ENCODE data around the gene NSD2. TPM values are rescaled to one million over a fixed set of nuclear protein-coding genes. Genes with fewer than 3 reads are reported as not detected.
A peak's percentile ranks its signal among the peaks of the same experiment; 100 is the strongest.

NSD2 gene
- total and polyA plus RNA-seq, 2 donors (not counting 1 experiment from before 2014, with no cell fraction given): 14.2 to 64.8 TPM

DNA sequence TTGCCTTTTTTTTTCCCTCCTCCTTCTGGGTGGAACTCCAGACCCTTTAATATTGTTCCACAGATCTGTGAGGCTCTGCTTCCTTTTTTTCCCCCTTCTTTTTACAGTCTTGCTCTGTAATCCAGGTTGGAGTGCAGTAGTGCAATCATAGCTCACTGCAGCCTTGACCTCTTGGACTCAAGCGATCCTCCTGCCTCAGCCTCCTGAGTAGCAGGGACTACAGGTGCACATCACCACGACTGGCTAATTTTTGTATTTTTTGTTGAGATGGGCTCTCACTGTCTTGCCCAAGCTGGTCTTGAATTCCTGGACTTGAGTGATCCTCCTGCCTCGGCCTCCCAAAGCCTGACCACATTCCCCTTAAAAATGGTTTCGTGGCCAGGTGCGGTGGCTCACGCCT lies 26.8 kb downstream of the NSD2 start:
- Histone ChIP-seq H3K9ac (ENCODE audit: low read length) (no peak overlapping the region), H3K27ac (ENCODE audit: low read length in 2 of 2) (no peak overlapping the region), H3K27me3 (replicated peaks in 1 of 4; ENCODE audit: control extremely low read depth in 1 of 4, control insufficient read depth in 3 of 4, insufficient read depth in 4 of 4, low read length in 3 of 4) (no peaks in the 10 kb centered on the region), H3K4me1 (ENCODE audit: control insufficient read depth in 2 of 2, insufficient read depth in 2 of 2, low read length in 2 of 2) (peaks cover 5 to 9% of the 10 kb centered on the region in 2 donors), H3K79me2 (ENCODE audit: control insufficient read depth, insufficient read depth, low read length) (peaks cover 73% of the 10 kb centered on the region), H3K36me3 (replicated peaks in 1 of 2; ENCODE audit: control extremely low read depth in 1 of 2, control insufficient read depth in 1 of 2, extremely low read depth in 1 of 2, insufficient read depth in 2 of 2, low read length in 1 of 2) (peaks cover 0 to 8% of the 10 kb centered on the region in 2 experiments), H3K9me3 (ENCODE audit: control extremely low read depth in 1 of 3, control insufficient read depth in 2 of 3, insufficient read depth in 1 of 3, low read length in 2 of 3) (no peaks in the 10 kb centered on the region), H4K20me1 (ENCODE audit: control insufficient read depth, insufficient read depth, low read length, poor library complexity, severe bottlenecking) (peaks cover 16% of the 10 kb centered on the region), H3K4me2 (replicated peaks; ENCODE audit: low read depth, low read length, poor library complexity, severe bottlenecking) (no peak overlapping the region), H3K4me3 (ENCODE audit: control extremely low read depth in 1 of 5, extremely low read depth in 1 of 5, insufficient read depth in 1 of 5, low read depth in 2 of 5, low read length in 4 of 5) (no peak overlapping the region), H2AFZ (ENCODE audit: insufficient read depth, low read depth, low read length, poor library complexity, severe bottlenecking) (no peak overlapping the region)
- ChIA-PET POLR2A (no interaction called here), CTCF (interaction anchor here (0.9 to 8.0 kb wide), 12 partner anchors 10 to 205 kb away, joined by 3 to 120 read pairs (median 8); no protein-coding TSS in a partner anchor)
- H3K27me3 Mint-ChIP-seq: no peaks in the 10 kb centered on the region
- ATAC-seq (ENCODE audit: low read depth): no peak
- H3K27ac Mint-ChIP-seq: no peak overlapping the region
- DNase-seq: no peak
- H3K9me3 Mint-ChIP-seq (ENCODE audit: insufficient read depth): no peaks in the 10 kb centered on the region
- peaks cover 9% of the 10 kb centered on the region for H3K4me1 Mint-ChIP-seq
- TF ChIP-seq, protein P1, sequence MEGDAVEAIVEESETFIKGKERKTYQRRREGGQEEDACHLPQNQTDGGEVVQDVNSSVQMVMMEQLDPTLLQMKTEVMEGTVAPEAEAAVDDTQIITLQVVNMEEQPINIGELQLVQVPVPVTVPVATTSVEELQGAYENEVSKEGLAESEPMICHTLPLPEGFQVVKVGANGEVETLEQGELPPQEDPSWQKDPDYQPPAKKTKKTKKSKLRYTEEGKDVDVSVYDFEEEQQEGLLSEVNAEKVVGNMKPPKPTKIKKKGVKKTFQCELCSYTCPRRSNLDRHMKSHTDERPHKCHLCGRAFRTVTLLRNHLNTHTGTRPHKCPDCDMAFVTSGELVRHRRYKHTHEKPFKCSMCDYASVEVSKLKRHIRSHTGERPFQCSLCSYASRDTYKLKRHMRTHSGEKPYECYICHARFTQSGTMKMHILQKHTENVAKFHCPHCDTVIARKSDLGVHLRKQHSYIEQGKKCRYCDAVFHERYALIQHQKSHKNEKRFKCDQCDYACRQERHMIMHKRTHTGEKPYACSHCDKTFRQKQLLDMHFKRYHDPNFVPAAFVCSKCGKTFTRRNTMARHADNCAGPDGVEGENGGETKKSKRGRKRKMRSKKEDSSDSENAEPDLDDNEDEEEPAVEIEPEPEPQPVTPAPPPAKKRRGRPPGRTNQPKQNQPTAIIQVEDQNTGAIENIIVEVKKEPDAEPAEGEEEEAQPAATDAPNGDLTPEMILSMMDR (IDR thresholded peaks at IDR 0.05): no peak
- no peak for TF ChIP-seq EZH2 (IDR thresholded peaks at IDR 0.05; ENCODE audit: borderline replicate concordance, insufficient read depth, low read depth, low read length, poor library complexity, severe bottlenecking)
- intact Hi-C loops (cut with micrococcal nuclease): no loop called here
- no peak overlapping the region for H3K4me3 Mint-ChIP-seq
- WGBS (ENCODE audit: insufficient coverage): 100% methylated on average over 2 of the region's 6 CpGs

GRCh38 chr4:1898681-1899080 lies 27.5 kb downstream of the NSD2 start:
- H3K27ac Mint-ChIP-seq: no peak overlapping the region
- ATAC-seq (ENCODE audit: low read depth): no peak
- H3K9me3 Mint-ChIP-seq (ENCODE audit: insufficient read depth): no peaks in the 10 kb centered on the region
- peaks cover 9% of the 10 kb centered on the region for H3K4me1 Mint-ChIP-seq
- peaks cover 67% of the 10 kb centered on the region for H3K79me2 ChIP-seq (ENCODE audit: control insufficient read depth, insufficient read depth, low read length)
- no peak overlapping the region for H3K27ac ChIP-seq (ENCODE audit: low read length in 2 of 2)
- DNase-seq: no peak
- TF ChIP-seq EZH2 (IDR thresholded peaks at IDR 0.05; ENCODE audit: borderline replicate concordance, insufficient read depth, low read depth, low read length, poor library complexity, severe bottlenecking): no peak
- TF ChIP-seq, protein P1 (IDR thresholded peaks at IDR 0.05): no peak
- no peak overlapping the region for H3K4me3 Mint-ChIP-seq
- no peak overlapping the region for H3K4me2 ChIP-seq (replicated peaks; ENCODE audit: low read depth, low read length, poor library complexity, severe bottlenecking)
- no CpG with 5 or more reads among the region's 1 CpG for WGBS (ENCODE audit: insufficient coverage)
- H2AFZ ChIP-seq (ENCODE audit: insufficient read depth, low read depth, low read length, poor library complexity, severe bottlenecking): peak overlapping the region; percentile 61
- no peak overlapping the region for H3K4me3 ChIP-seq (ENCODE audit: control extremely low read depth in 1 of 5, extremely low read depth in 1 of 5, insufficient read depth in 1 of 5, low read depth in 2 of 5, low read length in 4 of 5)
- intact Hi-C loops (cut with micrococcal nuclease): loop anchor here (1.0 kb wide), 4 partner anchors 27 to 152 kb away; partner anchors contain the start of genes LETM1 and NSD2
- H3K36me3 ChIP-seq (replicated peaks in 1 of 2; ENCODE audit: control extremely low read depth in 1 of 2, control insufficient read depth in 1 of 2, extremely low read depth in 1 of 2, insufficient read depth in 2 of 2, low read length in 1 of 2): peaks cover 0 to 13% of the 10 kb centered on the region in 2 experiments
- no peaks in the 10 kb centered on the region for H3K27me3 Mint-ChIP-seq
- H3K27me3 ChIP-seq (replicated peaks in 1 of 4; ENCODE audit: control extremely low read depth in 1 of 4, control insufficient read depth in 3 of 4, insufficient read depth in 4 of 4, low read length in 3 of 4): no peaks in the 10 kb centered on the region
- H3K9ac ChIP-seq (ENCODE audit: low read length): no peak overlapping the region
- H3K9me3 ChIP-seq (ENCODE audit: control extremely low read depth in 1 of 3, control insufficient read depth in 2 of 3, insufficient read depth in 1 of 3, low read length in 2 of 3): no peaks in the 10 kb centered on the region
- peaks cover 5 to 9% of the 10 kb centered on the region in 2 donors for H3K4me1 ChIP-seq (ENCODE audit: control insufficient read depth in 2 of 2, insufficient read depth in 2 of 2, low read length in 2 of 2)
- CTCF ChIA-PET: interaction anchor here (0.6 to 8.0 kb wide), 23 partner anchors 8 to 541 kb away, joined by 3 to 120 read pairs (median 7); partner anchors contain the start of genes LETM1 and NSD2
- H4K20me1 ChIP-seq (ENCODE audit: control insufficient read depth, insufficient read depth, low read length, poor library complexity, severe bottlenecking): peaks cover 16% of the 10 kb centered on the region
- POLR2A ChIA-PET: no interaction called here
